CD14-positive monocyte (primary cell): ENCODE data around the gene SNAPC4. TPM values are rescaled to one million over a fixed set of nuclear protein-coding genes. Genes with fewer than 3 reads are reported as not detected.

ENCODE experiments used
- DNase-seq, 3 donors: peaks; one replicate each; pipeline ENCODE4 v3.0.0-alpha.2; 2011 to 2022
- H2AFZ ChIP-seq: 2 replicates; pipeline ENCODE4 v1.6.0; 2012; ENCODE audit warnings: mild to moderate bottlenecking, low read depth, low read length, inconsistent platforms; ENCODE audit not compliant: insufficient read depth, poor library complexity, severe bottlenecking
- H3K27ac ChIP-seq, 2 donors: 1 replicate in 1 of 2; 2 replicates in 1 of 2; pipeline ENCODE4 v1.5.1; 2012 to 2013; ENCODE audit warnings: low read length in 2 of 2, control low read depth in 1 of 2, inconsistent platforms in 1 of 2, low read depth in 1 of 2, mild to moderate bottlenecking in 1 of 2
- H3K27me3 ChIP-seq, 2 donors: one replicate each; pipeline versions ENCODE4 v1.6.0 to v1.6.1; 2011 to 2013; ENCODE audit warnings: low read length in 2 of 2; ENCODE audit not compliant: control insufficient read depth in 2 of 2, insufficient read depth in 2 of 2
- H3K36me3 ChIP-seq, 2 donors: replicated peaks in 1 of 2; 1 replicate in 1 of 2; 2 replicates in 1 of 2; pipeline versions ENCODE4 v1.5.1 to v1.6.1; 2012 to 2013; ENCODE audit warnings: low read length in 2 of 2, control low read depth in 1 of 2, inconsistent platforms in 1 of 2, mild to moderate bottlenecking in 1 of 2; ENCODE audit not compliant: insufficient read depth in 2 of 2, control insufficient read depth in 1 of 2
- H3K4me1 ChIP-seq, 2 donors: 1 replicate in 1 of 2; 2 replicates in 1 of 2; pipeline versions ENCODE4 v1.5.1 to v1.6.1; 2012 to 2013; ENCODE audit warnings: low read length in 2 of 2, control low read depth in 1 of 2, inconsistent platforms in 1 of 2, mild to moderate bottlenecking in 1 of 2, moderate library complexity in 1 of 2; ENCODE audit not compliant: insufficient read depth in 2 of 2, control insufficient read depth in 1 of 2
- H3K4me2 ChIP-seq: replicated peaks from 2 replicates; pipeline ENCODE3; 2012; ENCODE audit warnings: low read length, moderate library complexity, mild to moderate bottlenecking; ENCODE audit not compliant: poor library complexity, severe bottlenecking; ENCODE audit errors: extremely low read depth
- H3K4me3 ChIP-seq, 3 experiments: fragments of 200-600 bp in 1 of 3; sonication (generic) in 1 of 3; replicated peaks in 1 of 3; 1 replicate in 2 of 3; 2 replicates in 1 of 3; pipeline ENCODE4 v1.5.1; 2011 to 2013; ENCODE audit warnings: low read length in 3 of 3, mild to moderate bottlenecking in 3 of 3, control low read depth in 2 of 3, low read depth in 2 of 3, inconsistent platforms in 1 of 3, moderate library complexity in 1 of 3
- H3K79me2 ChIP-seq: 2 replicates; pipeline ENCODE4 v1.6.0; 2012; ENCODE audit warnings: mild to moderate bottlenecking, control low read depth, inconsistent platforms, low read length, moderate library complexity; ENCODE audit not compliant: insufficient read depth
- H3K9ac ChIP-seq: 2 replicates; pipeline ENCODE4 v1.6.0; 2017; ENCODE audit warnings: low read length, mild to moderate bottlenecking; ENCODE audit not compliant: insufficient read depth, poor library complexity, severe bottlenecking
- H3K9me3 ChIP-seq, 2 donors: replicated peaks in 1 of 2; 1 replicate in 1 of 2; 2 replicates in 1 of 2; pipeline versions ENCODE4 v1.5.1 to v1.6.1; 2012 to 2013; ENCODE audit warnings: low read length in 2 of 2, control low read depth in 1 of 2; ENCODE audit not compliant: control insufficient read depth in 1 of 2, insufficient read depth in 1 of 2
- H4K20me1 ChIP-seq: 2 replicates; pipeline ENCODE4 v1.6.0; 2012; ENCODE audit warnings: mild to moderate bottlenecking, low read length, control low read depth, moderate library complexity; ENCODE audit not compliant: insufficient read depth
- H3K27ac Mint-ChIP-seq, 7 donors: one replicate each; pipeline ENCODE4 v1.8.0; 2020; ENCODE audit warnings: mild to moderate bottlenecking in 7 of 7, mixed read lengths in 7 of 7, moderate library complexity in 6 of 7, inconsistent platforms in 2 of 7
- H3K27me3 Mint-ChIP-seq, 3 donors: one replicate each; pipeline ENCODE4 v1.8.0; 2021 to 2022; ENCODE audit warnings: low read depth in 3 of 3, mild to moderate bottlenecking in 3 of 3, mixed read lengths in 3 of 3, moderate library complexity in 3 of 3, inconsistent platforms in 1 of 3
- H3K36me3 Mint-ChIP-seq, 2 donors: one replicate each; pipeline ENCODE4 v1.8.0; 2020; ENCODE audit warnings: mixed read lengths in 2 of 2, inconsistent platforms in 1 of 2, mild to moderate bottlenecking in 1 of 2
- H3K4me1 Mint-ChIP-seq: one replicate; pipeline ENCODE4 v1.8.0; 2020; ENCODE audit warnings: mild to moderate bottlenecking, mixed read lengths
- H3K4me3 Mint-ChIP-seq, 2 donors: one replicate each; pipeline ENCODE4 v1.8.0; 2020; ENCODE audit warnings: mild to moderate bottlenecking in 2 of 2, mixed read lengths in 2 of 2, moderate library complexity in 1 of 2
- H3K9me3 Mint-ChIP-seq, 7 donors: one replicate each; pipeline ENCODE4 v1.8.0; 2020 to 2022; ENCODE audit warnings: mixed read lengths in 7 of 7, mild to moderate bottlenecking in 6 of 7, moderate library complexity in 6 of 7, inconsistent platforms in 2 of 7
- CTCF ChIP-seq: fragments of 200-600 bp; IDR thresholded peaks from one replicate; pipeline ENCODE4 v1.8.0; 2022; ENCODE audit warnings: antibody characterized with exemption, mild to moderate bottlenecking
- WGBS: methylation state at CpG from one replicate; pipeline ENCODE4 v1.1.5; 2013; ENCODE audit warnings: missing lambda C conversion rate; ENCODE audit not compliant: insufficient coverage; 5-methylcytosine and 5-hydroxymethylcytosine counted together
- intact Hi-C, 2 donors: fragments of 100-400 bp; cut with micrococcal nuclease; formaldehyde crosslinking; loops; one replicate each; pipeline versions ENCODE4 v1.15.0 to v1.15.1; 2023
- polyA plus RNA-seq, 3 donors: library from polyadenylated mRNA; depleted of rRNA in 1 of 3; unstranded in 2 of 3; stranded (reverse) in 1 of 3; fragments of 300-500 nt in 2 of 3; fragments of >200 nt in 1 of 3; fragmentation: Illumina TruSeq in 2 of 3; gene quantifications; 1 replicate in 2 of 3; 2 replicates in 1 of 3; pipeline ENCODE4 v1.2.3, GENCODE V29; 2012 to 2021

SNAPC4 gene
- polyA plus RNA-seq, 3 donors = 0.59 to 6.7 (median 1.2) TPM

- intact Hi-C loops = loop anchor here (5.0 to 10.0 kb wide), 4 partner anchors 37 to 120 kb away; partner anchors contain the start of genes ENTR1 (in 1 of the 2), PMPCA (in 1 of the 2), QSOX2 (in 1 of the 2) and SEC16A (in 1 of the 2)
- H2AFZ ChIP-seq = peak overlapping the region; percentile 35
- peaks cover 33 to 39% of the 10 kb centered on the region in 2 donors for H3K36me3 ChIP-seq
- H4K20me1 ChIP-seq = peaks cover 29% of the 10 kb centered on the region
- peaks cover 0 to 2% (median 0%) of the 10 kb centered on the region in 7 donors for H3K9me3 Mint-ChIP-seq
- no peaks in the 10 kb centered on the region for H3K27me3 ChIP-seq
- peaks cover 1 to 2% (median 2%) of the 10 kb centered on the region in 3 donors for H3K27me3 Mint-ChIP-seq
- peaks cover 35 to 42% of the 10 kb centered on the region in 2 donors for H3K4me1 ChIP-seq
- peak overlapping the region in 2 of 7 donors; percentile 48 to 71 for H3K27ac Mint-ChIP-seq
- peaks cover 24% of the 10 kb centered on the region for H3K4me1 Mint-ChIP-seq
- peak overlapping the region; percentile 49 to 52 for H3K27ac ChIP-seq
- no peak for DNase-seq
- WGBS = 75% methylated on average over 28 of the region's 31 CpGs
- peak overlapping the region; percentile 66 for H3K4me2 ChIP-seq
- H3K4me3 Mint-ChIP-seq = no peak overlapping the region
- no peaks in the 10 kb centered on the region for H3K9me3 ChIP-seq
- no peak for TF ChIP-seq CTCF
- H3K9ac ChIP-seq = peak overlapping the region; percentile 10
- peak overlapping the region in 1 of 3 experiments; percentile 44 for H3K4me3 ChIP-seq
- H3K79me2 ChIP-seq = no peaks in the 10 kb centered on the region
- peaks cover 22 to 33% of the 10 kb centered on the region in 2 donors for H3K36me3 Mint-ChIP-seq
These were observed 34.8 kb downstream of the SNAPC4 start for GRCh38 chr9:136364942-136365774.

- no peak for DNase-seq
These were observed 35.8 kb downstream of the SNAPC4 start for GRCh38 chr9:136363949-136364748.

More at GRCh38 chr9:136363949-136364748, 35.8 kb downstream of the SNAPC4 start:
- Histone ChIP-seq H3K4me1 (peaks cover 35 to 42% of the 10 kb centered on the region in 2 donors), H3K9ac (no peak overlapping the region), H3K4me2 (peak overlapping the region; percentile 14), H3K36me3 (peaks cover 23 to 29% of the 10 kb centered on the region in 2 donors), H3K27ac (no peak overlapping the region), H3K4me3 (peak overlapping the region in 1 of 3 experiments; percentile 86), H3K79me2 (no peaks in the 10 kb centered on the region), H3K9me3 (no peaks in the 10 kb centered on the region), H2AFZ (no peak overlapping the region), H4K20me1 (peaks cover 20% of the 10 kb centered on the region), H3K27me3 (no peaks in the 10 kb centered on the region)
- 41% methylated on average over 45 of the region's 54 CpGs for WGBS
- peaks cover 0 to 2% (median 0%) of the 10 kb centered on the region in 7 donors for H3K9me3 Mint-ChIP-seq
- no peak overlapping the region for H3K27ac Mint-ChIP-seq
- H3K36me3 Mint-ChIP-seq = peaks cover 15 to 25% of the 10 kb centered on the region in 2 donors
- intact Hi-C loops = loop anchor here (5.0 to 10.0 kb wide), 4 partner anchors 38 to 121 kb away; partner anchors contain the start of genes ENTR1 (in 1 of the 2), PMPCA (in 1 of the 2), QSOX2 (in 1 of the 2) and SEC16A (in 1 of the 2)
- peaks cover 24% of the 10 kb centered on the region for H3K4me1 Mint-ChIP-seq
- H3K27me3 Mint-ChIP-seq = peaks cover 1 to 2% (median 2%) of the 10 kb centered on the region in 3 donors
- peak; percentile 77 for TF ChIP-seq CTCF
- H3K4me3 Mint-ChIP-seq = peak overlapping the region in 1 of 2 donors; percentile 50
